KMS-11 (cell line): ENCODE results near the gene ZNF174.

Source experiments
- H2AFZ ChIP-seq: fragments of 200-600 bp; sonication (generic); 2 replicates; pipeline ENCODE4 v1.6.1; 2016; ENCODE audit warnings: antibody characterized with exemption, mixed run types, low read depth
- H3K27ac ChIP-seq: fragments of 200-600 bp; sonication (generic); 2 replicates; pipeline ENCODE4 v1.6.1; 2016; ENCODE audit warnings: mild to moderate bottlenecking, mixed run types
- H3K27me3 ChIP-seq: fragments of 200-600 bp; sonication (generic); 2 replicates; pipeline ENCODE4 v1.6.1; 2017; ENCODE audit warnings: mild to moderate bottlenecking, low read depth, mixed run types, moderate library complexity; ENCODE audit not compliant: insufficient read depth
- H3K36me3 ChIP-seq: fragments of 200-600 bp; sonication (generic); 2 replicates; pipeline ENCODE4 v1.6.1; 2017; ENCODE audit warnings: mild to moderate bottlenecking, mixed run types; ENCODE audit not compliant: insufficient read depth
- H3K4me1 ChIP-seq: fragments of 200-600 bp; sonication (generic); 2 replicates; pipeline ENCODE4 v1.6.1; 2016; ENCODE audit warnings: mild to moderate bottlenecking, low read depth, mixed run types; ENCODE audit not compliant: poor library complexity, severe bottlenecking
- H3K4me2 ChIP-seq: fragments of 200-600 bp; sonication (generic); 2 replicates; pipeline ENCODE4 v1.7.0; 2016; ENCODE audit warnings: mild to moderate bottlenecking, mixed run types
- H3K4me3 ChIP-seq: fragments of 200-600 bp; sonication (generic); IDR thresholded peaks from 2 replicates; pipeline ENCODE4 v1.6.1; 2017; ENCODE audit warnings: low read depth, low read length, mixed read lengths; ENCODE audit not compliant: insufficient read depth
- H3K79me2 ChIP-seq: fragments of 200-600 bp; sonication (generic); 2 replicates; pipeline ENCODE4 v1.6.1; 2016; ENCODE audit warnings: low read depth, mixed run types; ENCODE audit not compliant: insufficient read depth
- H3K9ac ChIP-seq: fragments of 200-600 bp; sonication (generic); 2 replicates; pipeline ENCODE4 v1.6.1; 2016; ENCODE audit warnings: mild to moderate bottlenecking, mixed run types
- H4K20me1 ChIP-seq: fragments of 200-600 bp; sonication (generic); 2 replicates; pipeline ENCODE4 v1.6.1; 2016; ENCODE audit warnings: mild to moderate bottlenecking, mixed run types; ENCODE audit not compliant: insufficient read depth
- CTCF ChIP-seq: fragments of 200-600 bp; sonication (generic); conservative IDR thresholded peaks from 2 replicates; pipeline ENCODE4 v1.6.1; 2017; ENCODE audit warnings: low read depth, mild to moderate bottlenecking, antibody characterized with exemption, low read length, moderate library complexity, mixed read lengths

Gene ZNF174

DNA sequence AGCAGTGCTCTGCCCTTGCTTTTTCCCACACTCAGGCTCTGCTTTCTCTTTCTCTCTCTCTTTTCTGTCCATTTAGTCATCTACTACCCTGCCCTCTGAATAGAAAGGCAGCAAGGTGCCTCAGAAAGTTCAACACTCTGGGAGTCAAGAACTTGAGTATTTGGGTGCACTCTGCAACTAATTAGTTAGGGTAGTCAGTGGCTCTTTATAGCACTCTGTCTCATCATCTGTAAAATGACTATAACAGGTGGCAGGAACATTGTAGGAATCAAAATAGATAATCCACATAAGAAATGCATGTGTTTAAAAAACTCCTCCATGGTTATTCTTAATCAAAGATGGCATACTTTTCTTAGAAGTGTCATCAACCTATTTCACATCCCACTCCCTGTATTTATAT lies 38.1 kb upstream of the ZNF174 start:
- no peaks in the 10 kb centered on the region for H3K27me3 ChIP-seq
- H3K4me2 ChIP-seq, result no peak overlapping the region
- no peak overlapping the region for H3K4me3 ChIP-seq
- no peaks in the 10 kb centered on the region for H4K20me1 ChIP-seq
- no peak overlapping the region for H3K9ac ChIP-seq
- no peaks in the 10 kb centered on the region for H3K4me1 ChIP-seq
- no peak for TF ChIP-seq CTCF
- no peaks in the 10 kb centered on the region for H3K79me2 ChIP-seq
- H3K36me3 ChIP-seq, result no peaks in the 10 kb centered on the region
- H3K27ac ChIP-seq, result no peak overlapping the region
- no peak overlapping the region for H2AFZ ChIP-seq

DNA sequence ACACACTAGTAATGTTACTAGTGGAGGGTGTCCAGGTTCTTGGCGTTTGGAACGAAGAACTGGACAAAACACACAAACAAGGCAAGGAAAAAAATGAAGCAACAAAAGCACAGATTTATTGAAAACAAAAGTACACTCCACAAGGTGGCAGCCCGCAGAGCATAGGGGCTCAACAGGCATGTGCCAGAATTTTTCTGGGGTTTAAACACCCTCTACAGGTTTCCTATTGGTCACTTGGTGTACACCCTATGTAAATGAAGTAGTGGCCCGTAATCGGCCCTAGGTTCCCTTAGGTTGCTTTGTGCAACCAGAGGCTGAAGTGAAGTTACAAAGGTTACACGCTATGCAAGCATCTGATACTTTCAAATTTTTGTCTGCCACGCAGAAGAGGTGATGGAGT lies 37.2 kb upstream of the ZNF174 start:
- Histone ChIP-seq H3K79me2 (no peaks in the 10 kb centered on the region), H3K9ac (no peak overlapping the region), H3K36me3 (no peaks in the 10 kb centered on the region), H2AFZ (no peak overlapping the region), H3K27ac (no peak overlapping the region), H3K4me3 (no peak overlapping the region), H4K20me1 (no peaks in the 10 kb centered on the region), H3K4me2 (no peak overlapping the region), H3K4me1 (no peaks in the 10 kb centered on the region), H3K27me3 (no peaks in the 10 kb centered on the region)
- no peak for TF ChIP-seq CTCF

DNA sequence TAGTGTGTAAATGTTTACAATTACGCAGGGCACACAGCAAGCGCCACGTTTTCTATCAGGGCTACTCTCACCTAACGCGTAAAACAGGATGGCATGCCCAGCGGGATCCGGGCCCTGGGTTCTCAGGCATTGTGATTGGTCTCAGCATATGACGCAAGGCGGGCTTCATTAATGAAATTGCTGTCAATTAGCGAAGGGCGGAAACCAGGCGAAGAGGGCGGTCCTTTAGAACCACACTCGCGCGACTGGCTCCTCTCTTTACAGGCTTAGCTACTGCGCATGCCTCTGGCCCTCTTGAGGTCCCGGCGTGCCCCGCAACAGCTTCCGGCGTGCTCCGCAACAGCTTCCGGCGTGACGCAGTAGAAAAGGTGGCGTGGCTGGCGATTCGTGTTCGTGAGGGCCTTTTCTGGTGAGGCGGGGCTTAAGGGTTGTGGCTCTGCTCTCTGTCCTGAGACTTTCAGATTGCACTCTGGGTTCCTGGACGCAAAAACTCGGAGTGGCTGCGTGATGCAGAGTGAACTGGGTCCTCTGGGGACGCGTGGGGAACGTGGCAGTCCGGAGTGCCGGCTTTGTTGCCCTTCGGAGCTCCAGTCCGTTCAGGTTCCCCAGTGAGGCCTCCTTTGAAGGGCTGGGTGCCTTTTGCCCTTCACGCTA lies 36.1 kb upstream of the ZNF174 start:
- H3K9ac ChIP-seq, result no peak overlapping the region
- no peak overlapping the region for H3K27ac ChIP-seq
- H3K4me3 ChIP-seq, result no peak overlapping the region
- no peaks in the 10 kb centered on the region for H3K79me2 ChIP-seq
- no peak overlapping the region for H2AFZ ChIP-seq
- H3K4me1 ChIP-seq, result no peaks in the 10 kb centered on the region
- H3K27me3 ChIP-seq, result no peaks in the 10 kb centered on the region
- TF ChIP-seq CTCF, result no peak
- no peak overlapping the region for H3K4me2 ChIP-seq
- no peaks in the 10 kb centered on the region for H4K20me1 ChIP-seq
- H3K36me3 ChIP-seq, result no peaks in the 10 kb centered on the region

GRCh38 chr16:3369073-3369472 lies 31.9 kb upstream of the ZNF174 start:
- no peak overlapping the region for H3K4me2 ChIP-seq
- H4K20me1 ChIP-seq, result no peaks in the 10 kb centered on the region
- TF ChIP-seq CTCF, result no peak
- H2AFZ ChIP-seq, result no peak overlapping the region
- H3K36me3 ChIP-seq, result no peaks in the 10 kb centered on the region
- H3K79me2 ChIP-seq, result no peaks in the 10 kb centered on the region
- H3K9ac ChIP-seq, result no peak overlapping the region
- H3K27me3 ChIP-seq, result no peaks in the 10 kb centered on the region
- H3K4me1 ChIP-seq, result no peaks in the 10 kb centered on the region
- H3K4me3 ChIP-seq, result no peak overlapping the region
- H3K27ac ChIP-seq, result no peak overlapping the region
